Right renal cortex interstitium (tissue), 3 donors: ENCODE results near the gene NEMP1. TPM values are rescaled to one million over a fixed set of nuclear protein-coding genes. Genes with fewer than 3 reads are reported as not detected.
A peak's percentile ranks its signal among the peaks of the same experiment; 100 is the strongest.
"Not testable (repeated sequence)": the region's sequence is repeated elsewhere in the genome, so short reads cannot be mapped to it uniquely, and the experiment has no call there.

Source experiments
- DNase-seq, 3 donors: peaks; one replicate each; pipeline ENCODE4 v3.0.0-alpha.2; 2013; ENCODE audit warnings: low read depth in 3 of 3, low spot score in 2 of 3
- polyA plus RNA-seq, 3 donors: library from polyadenylated mRNA; unstranded; fragments of 120-200 nt; gene quantifications; one replicate each; pipeline ENCODE4 v1.2.1, GENCODE V29; 2013; ENCODE audit not compliant: insufficient read length in 3 of 3

NEMP1 gene
- 10 to 100 TPM; 22.5 to 24.8 (median 23.6) TPM for polyA plus RNA-seq

DNA sequence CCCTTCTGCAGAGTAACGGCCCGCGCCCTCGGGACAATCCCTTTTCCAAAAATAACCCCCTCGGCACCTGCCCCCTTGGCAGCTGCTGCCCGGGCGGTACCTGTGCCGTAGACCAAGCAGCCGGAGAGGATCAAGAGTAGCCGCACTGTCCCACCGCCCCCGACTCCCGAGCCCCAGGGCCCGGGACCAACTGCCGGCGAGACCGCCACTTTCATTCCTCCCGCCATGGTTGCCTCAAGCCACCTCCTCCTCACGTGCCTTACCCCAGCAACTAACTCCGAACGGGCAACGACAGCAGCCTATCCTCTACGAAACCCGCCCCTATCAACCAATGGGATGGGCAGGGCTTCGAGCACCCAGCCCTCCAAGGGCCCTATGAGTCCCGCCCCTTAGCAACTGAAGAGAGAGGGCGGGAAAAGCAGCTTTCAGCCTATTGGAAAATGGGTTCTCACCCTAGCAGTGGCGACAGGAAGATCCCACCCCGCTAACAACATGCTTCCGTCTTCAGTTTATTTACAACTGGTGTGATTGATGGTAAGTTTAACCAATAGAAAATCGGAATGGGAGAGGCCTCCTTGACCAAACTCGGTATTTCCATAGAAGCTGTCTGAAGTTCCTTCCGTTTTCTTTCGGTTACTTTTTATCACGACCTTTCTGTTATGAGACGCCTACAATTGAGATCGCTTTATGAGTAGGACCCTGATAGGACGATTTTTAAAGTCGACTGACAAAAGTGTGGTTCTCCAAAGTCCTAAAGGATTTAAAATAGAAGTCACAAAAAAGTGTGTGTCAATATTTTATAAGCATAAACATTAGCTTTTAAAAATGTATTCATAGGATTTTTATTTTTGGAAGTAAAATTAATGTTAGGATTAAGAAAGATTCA, at the start of gene NEMP1:
TSS of gene NEMP1 (minus strand) at position 273 of the 886 bp plus-strand sequence. CDS start at position 227, 46 bp downstream.
- peak; percentile 98 to 100 (median 100) for DNase-seq

GRCh38 chr12:57127726-57128518, 49.3 kb upstream of the NEMP1 start, which contains the start of gene LRP1:
Gene LRP1 (plus strand): TSS chr12:57128483. CDS start chr12:57128965, 482 bp downstream.
- DNase-seq: peak in 1 of 3 donors; percentile 69

GRCh38 chr12:57127101-57127725, 48.6 kb upstream of the NEMP1 start:
- DNase-seq: no peak

DNA sequence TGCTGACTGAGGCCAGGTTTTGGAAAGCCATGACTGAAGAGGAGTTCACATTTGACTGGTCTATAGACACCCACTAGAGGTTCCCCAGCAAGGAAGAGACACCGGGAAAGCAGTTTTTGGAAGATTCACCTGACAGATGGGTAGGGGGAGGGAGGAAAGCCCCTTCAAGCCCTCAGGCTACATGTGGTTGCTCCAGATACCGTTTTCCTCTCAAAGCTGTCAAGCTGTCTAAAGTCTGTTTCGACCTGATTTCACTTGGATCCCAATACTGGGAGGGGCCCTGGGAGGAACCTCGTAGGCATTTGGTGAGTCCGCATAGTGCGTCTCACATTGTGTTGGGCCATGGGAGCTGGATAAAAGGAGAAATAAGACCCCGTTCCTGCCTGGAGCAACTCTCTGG, 48.0 kb upstream of the NEMP1 start:
- DNase-seq: no peak

GRCh38 chr12:57126061-57126460, 47.5 kb upstream of the NEMP1 start:
- no peak for DNase-seq

DNA sequence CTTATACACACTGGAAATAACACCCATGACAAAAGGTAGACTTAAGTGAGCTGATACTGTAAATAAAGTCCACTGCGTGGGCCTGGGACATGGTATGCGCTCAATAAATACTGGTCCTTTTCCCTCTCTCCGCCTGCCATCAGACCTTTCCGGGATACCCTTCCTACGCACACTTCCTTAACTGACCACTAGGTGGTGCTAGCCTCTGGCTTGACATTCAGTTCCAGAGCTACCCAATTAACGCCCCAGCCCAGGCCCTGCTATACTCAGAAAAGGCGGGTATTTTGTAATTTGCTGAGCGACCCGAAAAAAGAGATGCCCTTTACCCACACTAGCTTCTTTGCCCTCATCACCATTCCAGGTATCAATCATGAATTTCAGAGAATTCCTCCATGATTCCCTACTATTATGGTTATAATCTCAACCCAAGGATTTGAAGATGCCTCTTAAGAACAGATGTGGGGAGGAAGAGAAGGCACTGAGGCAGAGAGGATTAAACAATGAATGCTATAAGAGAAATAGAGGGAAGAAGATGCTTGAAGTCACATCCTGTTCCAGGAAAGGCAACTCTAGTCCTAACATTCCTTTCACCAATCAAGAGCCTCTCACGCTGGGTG, 45.8 kb upstream of the NEMP1 start:
- no peak for DNase-seq

DNA sequence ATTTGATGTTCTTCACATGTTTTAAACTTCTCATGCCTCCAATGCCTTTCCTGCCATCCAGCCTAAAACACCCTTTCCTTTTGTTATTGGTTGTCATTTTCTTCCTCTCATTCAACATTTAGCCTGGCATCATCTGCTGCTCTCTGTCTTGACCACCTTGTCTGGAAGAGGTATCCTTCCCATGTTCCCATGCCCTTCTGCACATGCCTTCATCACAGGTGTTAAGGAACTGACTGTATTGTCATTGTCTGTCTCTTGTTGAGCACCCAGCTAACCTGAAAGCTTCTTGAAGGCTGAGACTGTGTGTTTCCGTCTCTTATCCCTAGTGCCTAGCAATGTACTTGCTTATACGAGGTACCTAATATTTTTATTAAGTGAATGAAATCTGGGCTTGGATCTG, 45.2 kb upstream of the NEMP1 start:
- no peak for DNase-seq

GRCh38 chr12:57120718-57121117, 42.1 kb upstream of the NEMP1 start:
- not testable (repeated sequence) for DNase-seq

- no peak for DNase-seq
These were observed 40.9 kb upstream of the NEMP1 start for GRCh38 chr12:57119294-57120085.

GRCh38 chr12:57118711-57119271, 40.2 kb upstream of the NEMP1 start:
- no peak for DNase-seq

GRCh38 chr12:57116580-57117281, 38.1 kb upstream of the NEMP1 start:
- DNase-seq: no peak

DNA sequence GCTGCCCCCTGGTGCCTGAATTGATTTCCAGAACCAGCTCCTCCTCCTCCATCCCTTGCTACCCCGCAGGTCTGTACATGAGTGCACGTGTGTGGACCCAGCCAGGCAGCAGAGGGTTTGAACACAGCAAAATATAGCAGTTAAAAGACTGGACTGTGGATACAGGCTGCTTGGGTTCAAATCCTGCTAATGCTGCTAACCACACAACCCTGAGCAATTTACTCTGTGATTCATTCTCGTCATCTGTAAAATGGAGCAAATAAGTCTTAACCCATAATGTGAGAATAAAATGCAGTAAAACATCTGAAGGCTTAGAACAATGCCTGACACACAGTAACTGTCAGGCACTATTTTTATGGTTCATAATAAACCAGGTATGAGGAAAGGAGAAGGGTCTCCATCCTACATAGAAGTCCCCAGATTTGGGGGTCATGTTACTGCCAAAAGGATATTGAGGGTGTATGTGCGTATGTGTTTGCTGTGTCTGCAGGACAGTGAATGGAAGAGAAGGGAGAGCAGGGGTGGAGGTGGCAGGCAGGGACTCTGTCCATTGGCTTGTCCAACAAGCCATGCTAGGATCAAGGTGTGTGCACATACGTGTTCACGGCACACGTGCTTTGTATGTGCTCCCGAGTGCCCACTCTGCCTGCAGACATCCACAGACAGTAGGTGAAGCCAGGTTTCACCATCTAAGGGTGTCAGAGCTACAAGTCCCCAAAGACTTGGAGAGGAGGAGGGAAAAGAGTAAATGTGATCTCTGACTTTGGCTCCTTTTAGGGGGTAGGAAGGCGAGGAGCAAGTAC, 34.1 kb upstream of the NEMP1 start:
- no peak for DNase-seq

DNA sequence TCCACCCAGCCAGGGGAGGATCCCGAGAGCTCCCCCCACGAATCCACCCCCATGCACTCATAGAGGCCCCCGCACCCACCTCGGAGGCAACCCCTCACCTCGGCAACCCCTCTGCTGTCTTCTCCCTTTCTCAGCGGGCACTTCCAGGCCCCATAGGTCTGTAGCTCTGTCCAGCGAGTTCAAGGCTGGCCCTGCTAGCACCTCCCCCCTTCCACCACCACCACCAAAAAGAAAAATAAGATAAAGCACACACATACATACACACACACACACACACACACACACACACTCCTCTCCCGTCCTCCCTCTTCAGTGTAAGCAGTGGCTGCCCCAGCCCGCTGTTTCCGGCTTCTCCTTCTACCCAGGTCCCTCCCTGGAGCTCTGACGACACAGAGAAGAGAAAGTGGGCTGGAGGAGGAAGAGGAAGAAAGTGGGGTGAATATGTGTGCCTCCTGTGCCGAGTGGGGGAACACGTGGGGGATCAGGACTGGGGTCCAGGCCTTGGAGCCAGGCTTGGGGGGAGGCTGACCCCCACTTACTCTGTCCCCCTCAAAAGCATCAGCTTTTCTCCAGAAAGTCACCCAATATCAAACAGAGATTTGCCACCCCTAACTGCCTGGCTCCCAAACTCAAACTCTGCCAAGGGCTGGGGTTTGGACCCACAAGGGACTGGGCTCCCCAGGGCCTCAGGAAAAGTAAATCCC, 32.6 kb upstream of the NEMP1 start, which contains the start of gene STAT6:
TSS of gene STAT6 (minus strand) at position 332 of the 704 bp plus-strand sequence. CDS start 3,084 bp downstream, outside the sequence.
- DNase-seq: no peak

DNA sequence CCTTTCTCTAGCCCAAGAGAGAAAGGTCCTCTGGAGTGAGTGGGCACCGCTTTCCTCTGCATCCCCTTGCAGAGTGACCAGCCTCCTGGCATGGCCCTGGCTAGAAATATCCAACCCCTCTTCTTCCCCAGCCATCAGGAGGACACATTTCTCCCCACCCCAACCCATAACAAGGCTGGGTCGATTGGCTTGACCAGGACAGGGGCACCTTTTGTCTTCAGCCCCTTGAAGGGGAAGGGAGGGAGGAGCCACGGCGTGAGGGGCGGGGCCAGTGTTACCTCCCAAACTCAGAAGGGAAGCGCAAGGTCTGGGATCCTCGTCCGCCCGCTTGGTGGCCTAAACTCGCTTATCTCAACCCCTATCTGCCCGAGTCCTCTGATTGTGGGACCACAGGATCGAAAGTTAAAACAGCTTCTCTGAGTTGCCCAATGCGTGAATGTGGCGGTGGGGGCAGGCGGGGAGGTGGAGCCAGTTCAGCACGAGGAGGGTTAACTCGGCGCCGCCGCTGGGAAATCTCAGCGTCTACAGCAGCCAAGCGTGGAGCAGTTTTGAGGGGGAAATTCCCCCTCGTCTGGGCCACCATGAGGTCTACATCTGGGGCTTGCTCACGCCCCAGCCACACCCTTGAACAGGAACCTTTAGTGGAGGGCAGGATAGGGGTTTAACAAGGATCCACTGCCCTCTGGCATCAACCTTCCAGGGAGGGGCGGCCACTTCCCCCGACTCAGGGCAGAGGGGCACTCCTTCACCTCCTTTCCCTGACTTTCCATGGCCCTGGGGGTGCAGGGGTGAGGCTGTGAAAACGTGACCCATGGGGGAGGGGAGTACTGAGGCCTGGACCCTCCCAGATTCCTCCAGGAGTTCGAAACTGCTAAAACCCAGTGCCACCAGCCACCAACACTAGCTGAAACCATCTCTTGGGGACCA, 31.8 kb upstream of the NEMP1 start:
- no peak for DNase-seq

GRCh38 chr12:57109207-57110103, 30.9 kb upstream of the NEMP1 start:
- DNase-seq: no peak
